T-helper 17 cell (primary cell): ENCODE measurements around the gene IL6ST. TPM values are rescaled to one million over a fixed set of nuclear protein-coding genes. Genes with fewer than 3 reads are reported as not detected.

Source experiments
- ATAC-seq: fragments of 150-1000 bp; cut with Tn5 transposase; 2 replicates; pipeline ENCODE4 v1.10.0; 2021; ENCODE audit warnings: mild to moderate bottlenecking, moderate library complexity
- DNase-seq, 3 donors: peaks; one replicate each; pipeline versions ENCODE4 v3.0.0 to v3.0.0-alpha.2; 2020 to 2021
- H3K9me3 ChIP-seq: one replicate; pipeline ENCODE4 v1.7.0; 2013; ENCODE audit warnings: low read length, mild to moderate bottlenecking; ENCODE audit not compliant: control insufficient read depth, poor library complexity, severe bottlenecking
- H3K27ac Mint-ChIP-seq: one replicate; pipeline ENCODE4 v1.8.0; 2022; ENCODE audit warnings: mild to moderate bottlenecking, moderate library complexity, mixed read lengths
- H3K27me3 Mint-ChIP-seq: one replicate; pipeline ENCODE4 v1.8.0; 2022; ENCODE audit warnings: mixed read lengths
- H3K36me3 Mint-ChIP-seq: one replicate; pipeline ENCODE4 v1.8.0; 2022; ENCODE audit warnings: low read depth, mixed read lengths
- H3K4me1 Mint-ChIP-seq: one replicate; pipeline ENCODE4 v1.8.0; 2022; ENCODE audit warnings: mild to moderate bottlenecking, mixed read lengths
- H3K4me3 Mint-ChIP-seq: one replicate; pipeline ENCODE4 v1.8.0; 2022; ENCODE audit warnings: mild to moderate bottlenecking, moderate library complexity, mixed read lengths
- total RNA-seq, 4 donors: library from RNA in 2 of 4; stranded (reverse) in 2 of 4; gene quantifications; one replicate each; pipeline ENCODE4 v1.2.3 and lab custom pipeline; 2022 to 2026

The IL6ST gene
- total RNA-seq, 2 donors from 2014 or later = 159 TPM

- DNase-seq (no peak), ATAC-seq (no peak)
- Mint-ChIP-seq H3K27me3 (peaks cover 9% of the 10 kb centered on the region), H3K4me3 (no peak overlapping the region), H3K27ac (no peak overlapping the region), H3K36me3 (no peaks in the 10 kb centered on the region), H3K4me1 (peaks cover 3% of the 10 kb centered on the region)
- H3K9me3 ChIP-seq = no peaks in the 10 kb centered on the region
Observed at GRCh38 chr5:55885359-55885758, 109.4 kb downstream of the IL6ST start.

Other genes starting within 250 kb of the IL6ST start
- not detected for gene IL31RA, start 143.6 kb downstream of the IL6ST start, total RNA-seq
- 1 to 10 TPM; 2.3 to 3.1 TPM for gene ANKRD55, start 238.4 kb upstream of the IL6ST start, total RNA-seq